Measurements from ENCODE around the gene TENT4B.

DNA sequence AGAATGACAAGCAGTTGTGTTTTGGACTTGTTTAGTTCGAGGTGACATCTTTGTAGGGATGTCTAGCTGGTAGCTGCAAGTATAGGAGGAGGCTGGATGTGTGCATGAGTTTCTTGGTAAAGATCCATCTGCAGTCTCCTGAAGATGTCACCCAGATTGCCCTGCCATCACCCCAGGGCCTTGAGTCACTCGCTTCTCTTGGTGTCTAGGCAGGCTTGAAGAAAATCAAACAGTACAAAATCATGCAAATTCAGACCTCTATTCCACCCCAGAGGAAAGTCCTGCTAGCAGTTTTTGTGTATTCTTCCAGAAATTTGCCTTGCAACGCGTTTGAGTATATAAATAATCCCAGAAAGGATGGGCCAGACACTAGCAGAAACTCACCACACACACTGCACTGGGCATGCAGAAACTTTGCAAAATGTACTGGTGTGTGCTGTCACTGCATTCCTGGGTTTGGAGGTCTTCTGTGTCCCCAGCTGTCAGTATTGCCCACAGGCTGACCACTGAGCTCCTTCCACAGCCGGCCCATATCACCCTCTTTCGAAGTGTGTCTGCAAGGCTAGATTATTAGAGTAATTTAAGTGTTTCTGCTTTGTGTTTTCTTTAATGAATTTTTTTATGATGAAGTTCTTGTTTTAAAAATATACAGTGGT, 51.5 kb downstream of the TENT4B start:
- TF ChIP-seq POLR2AphosphoS5 (IDR thresholded peaks at IDR 0.05; ENCODE audit: low read depth, low read length): no peak
- TF ChIP-seq, protein P1, sequence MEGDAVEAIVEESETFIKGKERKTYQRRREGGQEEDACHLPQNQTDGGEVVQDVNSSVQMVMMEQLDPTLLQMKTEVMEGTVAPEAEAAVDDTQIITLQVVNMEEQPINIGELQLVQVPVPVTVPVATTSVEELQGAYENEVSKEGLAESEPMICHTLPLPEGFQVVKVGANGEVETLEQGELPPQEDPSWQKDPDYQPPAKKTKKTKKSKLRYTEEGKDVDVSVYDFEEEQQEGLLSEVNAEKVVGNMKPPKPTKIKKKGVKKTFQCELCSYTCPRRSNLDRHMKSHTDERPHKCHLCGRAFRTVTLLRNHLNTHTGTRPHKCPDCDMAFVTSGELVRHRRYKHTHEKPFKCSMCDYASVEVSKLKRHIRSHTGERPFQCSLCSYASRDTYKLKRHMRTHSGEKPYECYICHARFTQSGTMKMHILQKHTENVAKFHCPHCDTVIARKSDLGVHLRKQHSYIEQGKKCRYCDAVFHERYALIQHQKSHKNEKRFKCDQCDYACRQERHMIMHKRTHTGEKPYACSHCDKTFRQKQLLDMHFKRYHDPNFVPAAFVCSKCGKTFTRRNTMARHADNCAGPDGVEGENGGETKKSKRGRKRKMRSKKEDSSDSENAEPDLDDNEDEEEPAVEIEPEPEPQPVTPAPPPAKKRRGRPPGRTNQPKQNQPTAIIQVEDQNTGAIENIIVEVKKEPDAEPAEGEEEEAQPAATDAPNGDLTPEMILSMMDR (IDR thresholded peaks at IDR 0.05 in 2 of 3, conservative IDR thresholded peaks at IDR 0.05 in 1 of 3; ENCODE audit: borderline replicate concordance in 1 of 3, insufficient read depth in 1 of 3, low read depth in 2 of 3, low read length in 2 of 3): no peak
- no peak for TF ChIP-seq EGR1 (IDR thresholded peaks at IDR 0.05; ENCODE audit: low read depth)
- TF ChIP-seq, protein P2, sequence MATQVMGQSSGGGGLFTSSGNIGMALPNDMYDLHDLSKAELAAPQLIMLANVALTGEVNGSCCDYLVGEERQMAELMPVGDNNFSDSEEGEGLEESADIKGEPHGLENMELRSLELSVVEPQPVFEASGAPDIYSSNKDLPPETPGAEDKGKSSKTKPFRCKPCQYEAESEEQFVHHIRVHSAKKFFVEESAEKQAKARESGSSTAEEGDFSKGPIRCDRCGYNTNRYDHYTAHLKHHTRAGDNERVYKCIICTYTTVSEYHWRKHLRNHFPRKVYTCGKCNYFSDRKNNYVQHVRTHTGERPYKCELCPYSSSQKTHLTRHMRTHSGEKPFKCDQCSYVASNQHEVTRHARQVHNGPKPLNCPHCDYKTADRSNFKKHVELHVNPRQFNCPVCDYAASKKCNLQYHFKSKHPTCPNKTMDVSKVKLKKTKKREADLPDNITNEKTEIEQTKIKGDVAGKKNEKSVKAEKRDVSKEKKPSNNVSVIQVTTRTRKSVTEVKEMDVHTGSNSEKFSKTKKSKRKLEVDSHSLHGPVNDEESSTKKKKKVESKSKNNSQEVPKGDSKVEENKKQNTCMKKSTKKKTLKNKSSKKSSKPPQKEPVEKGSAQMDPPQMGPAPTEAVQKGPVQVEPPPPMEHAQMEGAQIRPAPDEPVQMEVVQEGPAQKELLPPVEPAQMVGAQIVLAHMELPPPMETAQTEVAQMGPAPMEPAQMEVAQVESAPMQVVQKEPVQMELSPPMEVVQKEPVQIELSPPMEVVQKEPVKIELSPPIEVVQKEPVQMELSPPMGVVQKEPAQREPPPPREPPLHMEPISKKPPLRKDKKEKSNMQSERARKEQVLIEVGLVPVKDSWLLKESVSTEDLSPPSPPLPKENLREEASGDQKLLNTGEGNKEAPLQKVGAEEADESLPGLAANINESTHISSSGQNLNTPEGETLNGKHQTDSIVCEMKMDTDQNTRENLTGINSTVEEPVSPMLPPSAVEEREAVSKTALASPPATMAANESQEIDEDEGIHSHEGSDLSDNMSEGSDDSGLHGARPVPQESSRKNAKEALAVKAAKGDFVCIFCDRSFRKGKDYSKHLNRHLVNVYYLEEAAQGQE (IDR thresholded peaks at IDR 0.05; ENCODE audit: low read depth): no peak
- TF ChIP-seq SP1 (IDR thresholded peaks at IDR 0.05; ENCODE audit: low read depth): no peak
- no peak for TF ChIP-seq CEBPB (IDR thresholded peaks at IDR 0.05; ENCODE audit: low read depth)
- no peak for TF ChIP-seq RAD21 (IDR thresholded peaks at IDR 0.05; ENCODE audit: low read depth)
- TF ChIP-seq ZNF274 (IDR thresholded peaks at IDR 0.05; ENCODE audit: low read depth, low read length): no peak
- TF ChIP-seq EZH2phosphoT487 (IDR thresholded peaks at IDR 0.05; ENCODE audit: borderline replicate concordance): no peak
- no peak for TF ChIP-seq POLR2A (IDR thresholded peaks at IDR 0.05; ENCODE audit: borderline replicate concordance, extremely low read depth, insufficient read depth, insufficient read length)
- TF ChIP-seq TCF7L2 (IDR thresholded peaks at IDR 0.05; ENCODE audit: borderline replicate concordance, extremely low read depth, insufficient read depth, insufficient read length): no peak
- no peak for TF ChIP-seq CBX3 (IDR thresholded peaks at IDR 0.05; ENCODE audit: low read depth)
- TF ChIP-seq, protein P3, sequence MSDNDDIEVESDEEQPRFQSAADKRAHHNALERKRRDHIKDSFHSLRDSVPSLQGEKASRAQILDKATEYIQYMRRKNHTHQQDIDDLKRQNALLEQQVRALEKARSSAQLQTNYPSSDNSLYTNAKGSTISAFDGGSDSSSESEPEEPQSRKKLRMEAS (IDR thresholded peaks at IDR 0.05): no peak

All from HCT116 (cell line).